ENCODE measurements around the gene GLMP.

DNA sequence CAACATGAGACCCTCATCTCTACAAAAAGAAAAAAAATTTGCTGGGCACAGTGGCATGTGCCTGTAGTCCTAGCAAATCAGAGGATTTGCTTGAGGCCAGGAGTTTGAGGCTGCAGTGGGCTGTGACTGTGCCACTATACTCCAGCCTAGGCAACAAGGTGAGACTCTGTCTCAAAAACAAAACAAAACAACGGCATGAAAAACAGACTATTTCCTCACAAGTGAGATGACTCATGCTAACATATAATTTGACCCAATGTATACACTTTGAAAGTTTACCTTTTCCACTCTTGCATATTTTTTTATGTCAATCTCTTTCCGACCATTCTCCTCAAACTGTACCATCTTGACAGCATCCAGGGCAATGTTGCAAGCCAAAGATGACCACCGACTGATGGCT, 25.1 kb upstream of the GLMP start:
- TF ChIP-seq, protein P1, sequence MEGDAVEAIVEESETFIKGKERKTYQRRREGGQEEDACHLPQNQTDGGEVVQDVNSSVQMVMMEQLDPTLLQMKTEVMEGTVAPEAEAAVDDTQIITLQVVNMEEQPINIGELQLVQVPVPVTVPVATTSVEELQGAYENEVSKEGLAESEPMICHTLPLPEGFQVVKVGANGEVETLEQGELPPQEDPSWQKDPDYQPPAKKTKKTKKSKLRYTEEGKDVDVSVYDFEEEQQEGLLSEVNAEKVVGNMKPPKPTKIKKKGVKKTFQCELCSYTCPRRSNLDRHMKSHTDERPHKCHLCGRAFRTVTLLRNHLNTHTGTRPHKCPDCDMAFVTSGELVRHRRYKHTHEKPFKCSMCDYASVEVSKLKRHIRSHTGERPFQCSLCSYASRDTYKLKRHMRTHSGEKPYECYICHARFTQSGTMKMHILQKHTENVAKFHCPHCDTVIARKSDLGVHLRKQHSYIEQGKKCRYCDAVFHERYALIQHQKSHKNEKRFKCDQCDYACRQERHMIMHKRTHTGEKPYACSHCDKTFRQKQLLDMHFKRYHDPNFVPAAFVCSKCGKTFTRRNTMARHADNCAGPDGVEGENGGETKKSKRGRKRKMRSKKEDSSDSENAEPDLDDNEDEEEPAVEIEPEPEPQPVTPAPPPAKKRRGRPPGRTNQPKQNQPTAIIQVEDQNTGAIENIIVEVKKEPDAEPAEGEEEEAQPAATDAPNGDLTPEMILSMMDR (IDR thresholded peaks at IDR 0.05; ENCODE audit: insufficient read depth, low read depth, low read length) = no peak
- TF ChIP-seq EZH2 (IDR thresholded peaks at IDR 0.05; ENCODE audit: insufficient read depth, low read length) = no peak

Measured in astrocyte (in vitro differentiated cells and primary cell).